ENCODE measurements around the gene CBY3.
"Not testable (repeated sequence)": the region's sequence is repeated elsewhere in the genome, so short reads cannot be mapped to it uniquely, and the experiment has no call there.

Gene CBY3

DNA sequence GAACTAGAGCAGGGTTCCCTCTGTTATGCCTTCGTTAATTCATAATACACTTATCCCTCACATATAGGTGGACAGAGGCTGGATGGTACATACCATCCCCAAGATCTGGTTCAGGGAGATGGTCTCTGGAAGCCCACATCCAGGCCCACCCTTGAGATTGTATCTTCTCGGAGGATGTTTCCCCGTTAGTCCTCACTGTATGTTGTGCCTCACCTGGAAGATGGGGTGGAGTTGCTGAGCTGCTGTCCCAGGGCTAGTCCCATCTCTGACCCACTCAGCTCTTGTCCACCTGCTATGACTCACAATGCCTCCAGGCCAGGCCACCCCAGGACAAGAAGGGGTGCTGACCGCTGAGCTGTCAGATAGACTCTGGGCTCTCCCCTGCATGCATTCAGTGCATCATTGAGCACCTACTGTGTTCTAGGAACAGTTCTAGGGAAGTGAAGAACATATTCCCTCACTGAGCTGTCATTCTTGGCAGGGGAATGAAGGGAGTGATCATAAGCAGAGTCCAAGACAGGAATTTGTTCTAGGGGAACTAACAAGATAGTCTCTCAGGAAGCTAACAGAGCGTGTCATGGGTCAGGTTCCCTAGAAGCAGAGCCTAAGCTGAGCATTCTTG lies at the start of gene CBY3:
CBY3 (minus strand) TSS at position 255 of the 622 bp plus-strand sequence; CDS start at position 139, 116 bp downstream.
- Histone ChIP-seq H3K27ac (no peak within 1 kb of the TSS), H3K4me3 (no peak within 1 kb of the TSS)

DNA sequence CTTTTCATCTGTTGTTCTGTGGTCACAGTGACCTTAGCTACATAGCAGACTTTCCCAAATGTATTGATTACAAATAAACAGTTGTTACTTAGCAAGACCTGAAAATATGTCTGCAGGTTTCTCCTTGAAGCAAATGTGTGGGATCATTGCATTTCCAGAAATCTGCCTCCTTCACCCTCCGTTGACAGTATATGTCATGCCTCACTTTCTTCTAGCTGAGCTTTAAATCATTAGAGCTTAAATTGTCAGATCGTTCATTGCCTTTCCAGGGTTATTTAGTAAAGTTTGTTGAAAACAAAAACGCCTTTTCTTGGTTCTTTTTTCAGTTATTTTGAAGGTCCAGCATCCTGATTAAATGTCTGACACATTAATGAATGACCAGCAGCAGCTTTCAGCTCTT lies 49.5 kb upstream of the CBY3 start:
- no peak overlapping the region for H3K4me3 ChIP-seq
- H3K27ac ChIP-seq, result no peak overlapping the region

DNA sequence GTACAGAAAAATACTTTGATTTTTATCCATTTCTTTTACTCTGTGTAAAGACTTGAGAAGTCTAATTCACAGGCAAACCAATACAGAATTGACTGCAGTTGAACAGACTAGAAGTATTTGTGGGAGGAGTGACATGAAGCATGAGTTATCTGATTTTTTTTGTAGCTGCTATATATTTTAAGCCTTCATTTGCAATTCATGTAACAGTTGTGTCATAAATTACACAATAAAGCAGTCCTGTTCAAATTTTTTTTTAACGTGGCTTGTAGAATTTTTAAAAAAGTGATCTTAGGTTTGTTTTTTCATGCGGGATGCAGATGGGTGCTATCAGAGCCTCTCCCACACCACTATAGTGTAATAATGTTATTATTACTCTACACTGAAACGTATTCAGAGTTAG lies 48.9 kb upstream of the CBY3 start:
- no peak overlapping the region for H3K27ac ChIP-seq
- no peak overlapping the region for H3K4me3 ChIP-seq

DNA sequence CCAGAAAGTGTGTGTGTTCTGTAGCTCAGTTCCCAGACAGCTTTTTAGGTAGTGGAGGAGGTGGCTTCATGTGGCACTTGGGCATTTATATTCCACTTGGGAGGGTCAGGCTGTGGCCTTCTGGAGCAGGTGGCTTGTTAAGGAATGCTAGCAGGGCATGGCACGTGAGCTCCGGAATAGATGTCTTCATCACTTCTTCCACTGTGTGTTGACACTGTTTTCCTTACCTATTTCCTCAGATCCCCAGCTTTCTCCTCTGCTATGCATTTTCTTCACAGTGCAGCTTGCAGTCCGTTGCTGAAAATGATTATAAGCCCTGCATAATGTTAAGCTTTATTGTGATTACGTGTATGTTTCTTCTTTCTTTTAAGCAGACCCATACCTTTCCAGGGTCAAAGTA lies 48.5 kb upstream of the CBY3 start:
- no peak overlapping the region for H3K27ac ChIP-seq
- no peak overlapping the region for H3K4me3 ChIP-seq

DNA sequence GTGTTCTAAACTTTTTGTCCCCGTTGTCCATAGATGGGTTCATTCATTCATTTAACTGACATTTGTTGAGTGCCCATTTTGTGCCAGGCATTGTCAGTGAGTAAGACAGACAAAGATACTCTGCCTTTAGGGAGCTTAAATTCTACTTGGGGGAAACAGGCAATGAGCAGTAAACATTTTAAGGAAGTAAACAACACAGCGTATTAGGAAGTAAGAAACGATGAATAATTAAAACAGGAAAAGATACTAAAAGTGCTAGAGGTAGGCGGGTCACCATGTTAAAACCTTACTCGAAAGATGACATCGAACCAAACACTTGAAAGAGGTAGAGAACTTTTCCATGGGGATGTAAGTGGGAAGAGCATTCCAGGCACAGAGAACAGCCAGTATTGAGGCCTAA lies 46.3 kb upstream of the CBY3 start:
- no peak overlapping the region for H3K27ac ChIP-seq
- H3K4me3 ChIP-seq, result no peak overlapping the region

DNA sequence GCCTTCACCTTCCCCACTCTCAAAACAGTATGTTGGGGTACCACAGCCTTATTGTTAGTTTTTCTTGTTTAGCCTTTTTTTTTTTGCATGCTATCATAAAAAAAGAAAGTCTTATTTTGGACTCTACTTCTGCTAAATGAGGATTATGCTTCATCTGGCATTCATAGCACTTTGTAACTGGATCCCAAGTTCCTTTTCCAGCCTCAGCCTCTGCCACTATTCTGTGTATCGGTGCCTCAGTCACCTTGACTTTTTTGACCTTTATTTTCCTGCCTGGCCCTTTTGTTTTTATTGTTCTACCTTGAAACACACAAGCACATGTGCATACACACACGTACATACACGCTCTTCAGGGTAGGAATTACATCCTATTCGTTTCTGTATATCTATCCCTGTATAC lies 43.3 kb upstream of the CBY3 start:
- no peak overlapping the region for H3K4me3 ChIP-seq
- H3K27ac ChIP-seq, result no peak overlapping the region

DNA sequence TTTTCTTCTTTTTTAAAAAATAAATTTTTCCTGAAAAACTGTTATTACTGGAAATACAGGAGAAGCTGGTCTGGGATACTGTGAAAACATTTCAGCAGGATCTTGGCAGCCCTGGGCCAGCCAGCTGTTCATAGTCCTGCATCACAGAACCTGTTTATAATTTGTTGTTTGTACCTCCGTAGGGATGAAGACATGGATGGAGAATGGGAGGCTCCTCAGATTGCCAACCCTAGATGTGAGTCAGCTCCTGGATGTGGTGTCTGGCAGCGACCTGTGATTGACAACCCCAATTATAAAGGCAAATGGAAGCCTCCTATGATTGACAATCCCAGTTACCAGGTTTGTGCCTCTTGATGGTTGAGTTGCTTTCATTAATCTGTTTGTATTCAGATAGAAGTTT lies 39.4 kb upstream of the CBY3 start:
- Histone ChIP-seq H3K27ac (no peak overlapping the region), H3K4me3 (no peak overlapping the region)

DNA sequence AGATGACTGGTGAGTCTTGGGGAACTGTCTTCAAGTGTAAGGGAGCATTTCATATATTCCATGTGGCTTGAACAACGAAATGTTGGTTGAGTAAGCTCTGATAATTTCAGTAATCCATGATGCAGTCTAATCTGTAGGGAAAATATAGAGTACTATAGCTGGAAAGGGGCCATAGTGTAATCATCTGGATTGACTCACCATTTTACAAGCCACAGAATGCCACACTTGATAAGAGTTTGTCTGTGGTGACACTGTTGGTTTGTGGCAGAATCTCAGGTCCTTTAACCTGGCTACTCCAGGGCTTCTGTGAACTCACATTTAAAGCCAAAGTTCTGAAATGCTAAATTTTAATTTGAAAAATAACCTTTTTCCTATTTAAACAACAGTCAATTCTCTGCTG lies 35.5 kb upstream of the CBY3 start:
- no peak overlapping the region for H3K4me3 ChIP-seq
- no peak overlapping the region for H3K27ac ChIP-seq

DNA sequence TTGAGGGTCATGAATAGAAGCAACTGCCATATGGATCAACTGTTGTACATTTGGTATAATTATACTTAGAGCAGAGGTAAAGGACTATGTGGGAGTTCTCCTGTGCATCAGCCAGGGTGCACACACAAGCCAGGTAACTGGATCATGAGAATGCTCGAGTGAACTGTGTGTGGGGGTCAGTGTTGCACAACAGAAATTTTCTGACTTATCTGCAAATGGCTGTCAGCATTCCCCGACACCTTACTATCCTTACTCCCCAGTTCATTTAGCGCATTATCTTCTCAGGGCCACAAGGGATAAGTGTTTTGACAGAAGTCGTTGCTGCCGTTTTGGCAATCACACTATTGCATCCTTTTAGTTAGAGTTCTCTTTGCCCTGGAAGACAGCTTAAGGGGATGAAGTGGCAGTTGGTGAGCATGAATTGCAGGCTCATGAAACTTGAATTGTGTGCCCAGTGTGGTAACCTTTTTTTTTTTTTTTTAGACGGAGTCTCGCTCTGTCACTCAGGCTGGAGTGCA lies 19.6 kb upstream of the CBY3 start:
- H3K4me3 ChIP-seq, result peak overlapping the region in 5 of 7 experiments; percentile 77 to 100 (median 97)
- peak overlapping the region in 8 of 21 experiments; percentile 24 to 100 (median 98) for H3K27ac ChIP-seq

DNA sequence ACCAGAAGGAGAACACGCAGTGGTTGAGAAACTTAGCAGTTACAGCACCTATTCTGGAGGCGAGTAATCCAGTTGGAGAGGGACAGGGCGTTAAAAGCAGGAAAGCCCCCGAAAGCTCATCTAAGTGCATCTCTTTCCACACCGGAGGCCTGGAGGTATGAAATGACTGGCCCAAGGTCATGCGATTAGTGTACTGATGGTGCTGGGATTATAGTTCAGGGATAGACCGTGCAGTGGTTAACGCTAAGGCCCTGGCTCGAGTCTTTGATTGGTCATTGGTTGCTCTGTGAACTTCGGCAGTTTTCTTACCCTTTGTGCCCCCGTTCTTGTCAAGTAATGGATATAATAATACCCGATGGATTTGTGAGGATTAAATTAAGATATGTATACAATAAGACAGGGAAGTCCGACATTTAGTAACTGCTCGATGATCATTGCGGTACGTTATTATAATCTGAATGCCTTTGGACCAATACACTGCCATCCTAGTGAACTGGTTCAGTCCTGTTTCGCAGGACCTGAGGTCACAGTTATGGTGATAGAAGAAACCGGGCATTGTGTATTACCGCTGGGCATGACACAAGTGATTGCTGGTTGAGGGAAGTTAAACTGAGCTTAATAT lies 18.9 kb upstream of the CBY3 start:
- Histone ChIP-seq H3K27ac (peak overlapping the region; percentile 94 to 100 (median 99)), H3K4me3 (peak overlapping the region; percentile 77 to 100 (median 97))

DNA sequence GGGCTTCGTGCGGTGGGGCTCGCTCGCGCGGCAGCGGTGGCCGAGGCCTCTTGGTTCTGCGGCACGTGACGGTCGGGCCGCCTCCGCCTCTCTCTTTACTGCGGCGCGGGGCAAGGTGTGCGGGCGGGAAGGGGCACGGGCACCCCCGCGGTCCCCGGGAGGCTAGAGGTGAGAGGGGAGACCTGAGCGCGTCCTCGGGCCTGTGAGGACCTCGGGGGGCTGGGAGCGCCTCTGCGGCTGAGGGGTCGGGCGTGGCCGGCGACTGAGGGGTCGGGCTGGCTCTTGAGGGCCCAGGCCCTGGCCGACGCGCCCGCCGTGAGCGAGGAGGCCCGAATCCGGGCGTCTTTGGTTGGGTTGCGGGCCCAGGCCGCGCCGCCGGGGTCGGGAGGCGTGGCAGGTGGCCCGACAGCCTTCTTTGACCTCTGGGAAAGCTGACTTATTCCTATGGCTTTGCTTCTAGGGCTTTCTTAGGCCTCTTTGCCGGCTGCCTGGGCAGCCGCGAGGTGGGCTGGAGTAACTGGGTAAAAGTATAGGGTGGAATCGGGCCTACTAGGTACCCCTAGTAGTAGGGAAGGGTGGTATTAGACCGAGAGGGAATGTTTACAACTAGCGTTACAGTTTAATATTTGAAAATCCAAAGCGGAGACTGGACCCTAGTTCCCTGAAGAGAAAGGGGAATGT lies 18.2 kb upstream of the CBY3 start, which contains the start of gene CANX:
CANX (plus strand) TSS at position 33 of the 681 bp plus-strand sequence. CDS start 6,715 bp downstream, outside the sequence.
- Histone ChIP-seq H3K27ac (peak within 1 kb of the TSS; percentile 94 to 100 (median 99)), H3K4me3 (peak within 1 kb of the TSS; percentile 77 to 100 (median 97))

DNA sequence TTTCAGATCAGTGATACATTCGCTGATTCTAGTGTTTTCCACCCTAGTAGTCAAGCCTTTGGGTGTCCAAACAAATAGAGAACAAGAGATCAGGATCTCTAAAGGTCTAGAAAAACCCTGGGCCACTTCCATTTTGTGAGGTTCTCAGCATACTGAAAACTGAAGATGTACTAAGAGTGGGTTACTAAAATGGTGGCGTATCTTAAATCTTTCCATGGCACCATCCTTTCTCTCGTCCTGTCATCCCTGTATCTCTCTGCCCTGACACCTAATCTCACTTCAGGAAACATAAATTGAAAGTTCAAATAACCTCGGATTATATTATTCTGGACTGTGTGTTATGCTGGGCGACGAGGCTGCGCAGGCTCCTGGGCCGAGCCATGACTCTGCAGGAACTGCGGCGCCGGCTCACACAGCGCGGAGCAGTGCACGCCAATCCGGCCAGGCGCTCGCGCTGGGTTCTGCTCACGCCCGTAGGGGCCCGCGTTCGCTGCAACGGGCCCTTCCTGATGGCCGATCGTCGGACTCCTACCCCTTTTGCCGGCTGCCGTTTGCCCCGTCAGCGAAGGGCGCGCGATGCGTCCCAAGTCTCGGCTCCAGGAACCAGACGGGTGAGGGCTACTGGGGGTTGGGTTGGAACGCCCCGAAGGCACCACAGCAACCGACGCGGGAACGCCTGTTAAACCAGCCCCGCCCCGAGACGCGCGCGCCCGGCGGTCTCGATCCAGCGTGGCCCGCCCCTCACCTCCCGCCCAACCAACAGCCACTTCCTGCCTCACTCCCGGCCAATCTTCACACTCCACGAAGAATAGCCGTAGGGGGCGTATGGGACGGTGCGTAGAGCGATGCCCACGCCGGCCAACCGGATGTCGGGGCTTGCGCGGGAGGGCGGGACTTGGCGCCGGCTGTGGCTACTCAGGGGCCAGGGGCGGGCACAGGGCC lies 17.4 kb upstream of the CBY3 start:
- Histone ChIP-seq H3K27ac (peak overlapping the region; percentile 60 to 100 (median 99)), H3K4me3 (peak overlapping the region; percentile 77 to 100 (median 97))

DNA sequence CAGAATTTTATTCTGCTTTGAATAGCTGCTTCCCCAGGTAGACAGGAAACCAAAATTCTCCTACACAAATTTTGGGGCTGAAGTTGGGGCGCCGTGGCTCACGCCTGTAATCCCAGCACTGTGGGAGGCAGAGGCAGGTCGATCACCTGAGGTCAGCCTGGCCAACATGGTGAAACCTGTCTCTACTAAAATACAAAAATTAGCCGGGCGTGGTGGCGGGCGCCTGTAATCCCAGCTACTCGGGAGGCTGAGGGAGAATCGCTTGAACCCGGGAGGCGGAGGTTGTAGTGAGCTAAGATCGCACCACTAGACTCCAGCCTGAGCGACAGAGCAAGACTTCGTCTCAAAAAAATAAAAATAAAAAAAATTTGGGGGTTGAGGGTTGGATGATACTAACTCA lies 16.7 kb upstream of the CBY3 start:
- Histone ChIP-seq H3K4me3 (peak overlapping the region; percentile 77 to 100 (median 97)), H3K27ac (peak overlapping the region; percentile 60 to 100 (median 94))

DNA sequence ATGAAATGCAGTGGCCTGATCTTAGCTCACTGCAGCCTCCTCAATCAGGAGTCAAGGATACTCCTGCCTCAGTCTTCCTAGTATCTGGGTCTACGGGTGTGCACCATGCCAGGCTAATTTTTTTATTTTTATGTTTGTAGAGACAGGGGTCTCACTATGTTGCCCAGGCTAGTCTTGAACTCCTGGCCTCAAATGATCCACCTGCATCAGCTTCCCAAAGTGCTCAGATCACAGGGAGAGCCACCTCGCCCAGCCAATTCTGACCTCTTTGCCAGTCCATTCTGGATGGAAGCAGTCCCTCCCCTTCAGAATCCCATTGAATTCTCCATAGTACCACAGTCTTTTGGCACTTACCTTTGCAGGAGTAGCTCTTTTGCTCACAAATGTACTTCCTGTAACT lies 16.3 kb upstream of the CBY3 start:
- H3K27ac ChIP-seq, result peak overlapping the region in 17 of 21 experiments; percentile 85 to 100 (median 94)
- peak overlapping the region in 1 of 7 experiments; percentile 99 for H3K4me3 ChIP-seq

DNA sequence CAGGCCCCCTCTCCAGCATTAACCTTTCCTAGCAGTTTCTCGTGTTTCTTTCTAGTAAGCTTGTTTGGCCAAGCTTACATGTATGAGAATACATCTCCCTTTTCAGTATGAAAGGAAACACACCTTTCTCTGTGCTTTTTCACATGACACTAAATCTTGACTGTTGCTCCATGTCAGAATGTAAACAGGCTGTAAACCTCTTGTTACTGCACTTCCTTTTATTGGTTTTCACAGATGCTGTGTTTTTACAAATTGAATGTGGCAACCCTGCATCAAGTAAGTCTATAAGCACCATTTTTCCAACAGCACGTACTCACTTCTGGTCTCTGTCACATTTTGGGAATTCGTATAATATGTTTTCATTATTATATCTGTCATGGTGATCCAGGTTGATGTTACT lies 15.8 kb upstream of the CBY3 start:
- Histone ChIP-seq H3K27ac (peak overlapping the region in 2 of 21 experiments; percentile 92 to 99), H3K4me3 (no peak overlapping the region)

DNA sequence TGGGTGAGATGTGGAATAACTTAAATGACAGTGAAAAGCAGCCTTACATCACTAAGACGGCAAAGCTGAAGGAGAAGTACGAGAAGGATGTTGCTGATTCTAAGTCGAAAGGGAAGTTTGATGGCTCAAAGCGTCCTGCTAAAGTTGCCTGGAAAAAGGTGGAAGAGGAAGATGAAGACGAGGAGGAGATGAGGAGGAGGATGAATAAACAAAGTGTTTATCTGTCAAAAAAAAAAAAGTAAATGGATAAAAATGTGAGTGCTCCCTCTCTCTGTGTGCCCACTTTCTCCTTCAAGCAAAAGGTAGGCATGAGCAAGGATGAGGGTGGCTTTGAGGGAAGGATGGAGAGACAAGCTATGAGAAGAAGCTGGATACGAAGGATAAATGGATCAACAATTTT lies 13.7 kb upstream of the CBY3 start:
- Histone ChIP-seq H3K27ac (no peak overlapping the region), H3K4me3 (no peak overlapping the region)

DNA sequence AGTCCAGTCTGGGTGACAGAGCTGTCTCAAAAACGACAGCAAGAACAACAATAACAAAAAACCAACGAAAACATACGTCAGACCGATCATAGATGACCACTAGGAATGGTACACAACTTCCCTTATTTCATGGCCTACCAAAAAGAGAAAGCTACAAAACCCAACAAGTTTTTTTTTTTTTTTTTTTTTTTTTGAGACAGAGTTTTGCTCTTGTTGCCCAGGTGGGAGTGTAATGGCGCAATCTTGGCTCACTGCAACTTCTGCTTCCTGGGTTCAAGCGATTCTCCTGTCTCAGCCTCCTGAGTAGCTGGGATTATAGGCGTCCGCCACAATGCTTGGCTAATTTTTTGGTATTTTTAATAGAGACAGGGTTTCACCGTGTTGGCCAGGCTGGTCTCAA lies 8.4 kb upstream of the CBY3 start:
- H3K4me3 ChIP-seq, H3K27ac ChIP-seq: not testable (repeated sequence)

DNA sequence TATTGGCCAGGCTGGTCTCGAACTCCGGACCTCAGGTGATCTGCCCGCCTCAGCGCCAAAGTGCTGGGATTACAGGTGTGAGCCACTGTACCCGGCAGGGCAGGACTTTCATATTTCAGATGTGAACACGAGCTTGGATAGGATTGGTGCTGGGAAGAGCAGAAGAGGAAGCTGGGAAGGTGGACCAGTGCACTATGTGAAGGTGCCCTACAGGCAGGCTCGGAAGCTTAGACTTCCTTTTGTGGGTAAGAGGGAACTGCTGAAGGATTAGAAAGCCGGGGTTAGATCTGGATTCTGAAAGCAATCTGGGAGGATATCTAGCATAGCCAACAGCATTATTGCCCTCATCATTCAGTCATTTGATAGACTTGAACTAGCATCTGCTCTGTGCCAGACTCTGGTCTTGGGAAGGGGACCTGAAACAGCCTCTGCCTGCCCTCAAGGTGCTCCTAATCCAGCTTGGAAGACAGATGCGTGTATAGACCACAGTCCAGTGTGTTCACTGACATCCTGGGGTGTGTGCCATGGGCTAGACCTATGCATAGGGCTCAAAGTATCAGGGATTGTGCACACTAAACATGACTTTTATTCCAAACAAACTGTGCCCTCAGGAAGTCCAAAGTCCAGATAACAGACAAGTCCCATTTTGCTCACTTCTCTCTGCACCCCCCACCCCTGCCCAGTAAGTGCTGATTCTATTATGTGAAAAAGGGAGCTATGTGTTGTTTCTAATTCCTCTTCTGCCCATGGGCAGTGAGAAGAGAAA lies 637 bp downstream of the CBY3 start:
- no peak overlapping the region for H3K4me3 ChIP-seq
- H3K27ac ChIP-seq, result no peak overlapping the region
